ENCODE results near the gene INVS.
A peak's percentile ranks its signal among the peaks of the same experiment; 100 is the strongest.
"Not testable (repeated sequence)": the region's sequence is repeated elsewhere in the genome, so short reads cannot be mapped to it uniquely, and the experiment has no call there.

Gene INVS

GRCh38 chr9:100063185-100063584 is 35.9 kb upstream of the INVS start:
- no peak for FAIRE-seq
- DNase-seq (ENCODE audit: insufficient read length, low spot score): no peak
- no peak for TF ChIP-seq SPI1 (IDR thresholded peaks at IDR 0.05; ENCODE audit: low read depth, low read length)
- no peak for TF ChIP-seq POLR2A (IDR thresholded peaks at IDR 0.05; ENCODE audit: low read depth, low read length)
- no peak for TF ChIP-seq POLR2AphosphoS5 (IDR thresholded peaks at IDR 0.05; ENCODE audit: low read depth, low read length)
- no peak for TF ChIP-seq PAX5 (IDR thresholded peaks at IDR 0.05; ENCODE audit: insufficient read depth, low read length, severe bottlenecking)
- no peak for TF ChIP-seq POU2F2 (IDR thresholded peaks at IDR 0.05; ENCODE audit: low read depth, low read length)
- TF ChIP-seq TAF1 (IDR thresholded peaks at IDR 0.05; ENCODE audit: low read depth, low read length): no peak

DNA sequence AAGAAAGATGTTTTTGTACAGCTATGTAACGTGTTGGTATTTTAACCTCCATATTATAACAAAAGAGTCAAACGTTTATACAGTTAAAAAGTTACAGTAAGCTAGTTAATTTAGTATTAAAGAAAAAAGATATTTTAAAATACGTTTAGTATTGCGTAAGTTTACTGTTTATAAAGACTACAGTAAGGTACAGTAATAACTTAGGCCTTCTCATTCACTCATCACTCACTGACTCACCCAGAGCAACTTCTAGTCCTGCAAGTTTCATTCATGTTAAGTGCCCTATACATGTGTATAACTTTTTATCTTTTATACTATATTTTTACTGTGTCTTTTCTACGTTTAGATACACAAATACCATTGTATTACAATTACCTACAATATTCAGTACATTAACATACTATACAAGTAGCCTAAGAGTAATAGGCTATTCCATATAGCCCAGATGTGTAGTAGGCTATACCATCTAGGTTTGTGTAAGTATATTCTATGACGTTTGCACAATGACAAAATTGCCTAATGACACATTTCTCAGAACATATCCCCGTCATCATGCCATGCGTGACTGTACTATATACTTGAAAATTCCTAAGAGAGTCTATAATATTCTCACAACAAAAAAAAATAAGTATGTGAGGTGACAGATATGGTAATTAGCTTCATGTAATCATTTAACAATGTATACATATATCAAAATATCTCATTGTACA is 34.0 kb upstream of the INVS start:
- DNase-seq (ENCODE audit: insufficient read length, low spot score): no peak
- no peak for FAIRE-seq
- no peak for TF ChIP-seq TAF1 (IDR thresholded peaks at IDR 0.05; ENCODE audit: low read depth, low read length)

DNA sequence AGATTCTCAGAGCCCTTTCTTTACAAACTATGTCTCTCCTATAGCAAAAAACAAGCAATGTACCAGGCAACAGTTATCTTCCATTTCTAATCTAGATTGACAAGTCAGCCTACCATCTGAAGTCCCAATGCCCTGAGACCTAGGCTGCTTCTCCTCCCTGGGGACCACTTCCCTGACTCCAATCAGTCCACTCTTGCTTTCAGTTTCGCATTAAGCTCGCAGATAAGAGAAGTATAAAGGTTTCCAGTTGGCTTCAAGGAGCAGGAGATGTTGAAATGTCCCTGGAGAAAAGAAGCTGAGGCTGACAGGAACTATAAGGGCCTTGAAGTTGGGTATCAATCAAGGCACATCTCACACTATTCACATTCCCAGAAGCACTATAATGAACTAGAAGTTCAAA is 32.5 kb upstream of the INVS start:
- DNase-seq (ENCODE audit: insufficient read length, low spot score) (no peak), FAIRE-seq (peak; percentile 31)
- TF ChIP-seq POLR2AphosphoS5 (IDR thresholded peaks at IDR 0.05; ENCODE audit: low read depth, low read length): no peak
- TF ChIP-seq SPI1 (IDR thresholded peaks at IDR 0.05; ENCODE audit: low read depth, low read length): no peak
- TF ChIP-seq POLR2A (IDR thresholded peaks at IDR 0.05; ENCODE audit: low read depth, low read length): no peak
- no peak for TF ChIP-seq TAF1 (IDR thresholded peaks at IDR 0.05; ENCODE audit: low read depth, low read length)
- no peak for TF ChIP-seq PAX5 (IDR thresholded peaks at IDR 0.05; ENCODE audit: insufficient read depth, low read length, severe bottlenecking)
- TF ChIP-seq POU2F2 (IDR thresholded peaks at IDR 0.05; ENCODE audit: low read depth, low read length): no peak

DNA sequence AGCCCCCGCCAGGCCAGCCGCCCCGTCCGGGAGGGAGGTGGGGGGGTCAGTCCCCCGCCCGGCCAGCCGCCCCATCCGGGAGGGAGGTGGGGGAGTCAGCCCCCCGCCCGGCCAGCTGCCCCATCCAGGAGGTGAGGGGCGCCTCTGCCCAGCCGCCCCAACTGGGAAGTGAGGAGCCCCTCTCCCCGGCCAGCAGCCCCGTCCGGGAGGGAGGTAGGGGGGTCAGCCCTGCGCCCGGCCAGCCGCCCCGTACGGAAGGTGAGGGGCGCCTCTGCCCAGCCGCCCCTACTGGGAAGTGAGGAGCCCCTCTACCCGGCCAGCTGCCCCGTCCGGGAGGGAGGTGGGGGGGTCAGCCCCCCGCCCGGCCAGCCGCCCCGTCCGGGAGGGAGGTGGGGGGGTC is 31.1 kb upstream of the INVS start:
- not testable (repeated sequence) for FAIRE-seq; DNase-seq (ENCODE audit: insufficient read length, low spot score)

GRCh38 chr9:100069068-100069467 is 30.0 kb upstream of the INVS start:
- FAIRE-seq; DNase-seq (ENCODE audit: insufficient read length, low spot score): not testable (repeated sequence)

- DNase-seq (ENCODE audit: insufficient read length, low spot score) (no peak), FAIRE-seq (no peak)
- TF ChIP-seq SPI1 (IDR thresholded peaks at IDR 0.05; ENCODE audit: low read depth, low read length) (peak; percentile 16; the same call in 1 of the 2 replicates), POLR2AphosphoS5 (IDR thresholded peaks at IDR 0.05; ENCODE audit: low read depth, low read length) (no peak)
These were observed 28.7 kb upstream of the INVS start for GRCh38 chr9:100070104-100071041.

DNA sequence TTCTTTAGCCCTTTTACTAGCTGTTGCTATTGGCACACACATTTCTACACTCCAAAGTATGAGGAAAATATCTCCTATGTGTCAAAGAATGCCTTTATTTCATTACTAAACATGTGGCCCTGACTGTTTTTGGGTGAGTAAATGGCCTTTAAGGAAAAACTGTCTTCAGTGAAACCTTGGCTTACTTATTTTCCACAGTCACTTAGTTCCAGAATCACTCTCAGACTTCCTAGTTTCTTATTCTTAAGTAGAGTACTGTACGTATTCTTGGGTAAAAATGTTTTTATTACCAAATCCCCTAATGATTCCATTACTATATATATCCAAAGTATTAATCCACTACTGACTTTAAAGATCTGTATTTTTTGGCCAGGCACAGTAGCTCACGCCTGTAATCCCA is 27.8 kb upstream of the INVS start:
- DNase-seq (ENCODE audit: insufficient read length, low spot score): no peak
- TF ChIP-seq SPI1 (IDR thresholded peaks at IDR 0.05; ENCODE audit: low read depth, low read length): no peak
- TF ChIP-seq POLR2A (IDR thresholded peaks at IDR 0.05; ENCODE audit: low read depth, low read length): no peak
- TF ChIP-seq PAX5 (IDR thresholded peaks at IDR 0.05; ENCODE audit: insufficient read depth, low read length, severe bottlenecking): no peak
- no peak for TF ChIP-seq TAF1 (IDR thresholded peaks at IDR 0.05; ENCODE audit: low read depth, low read length)
- TF ChIP-seq POU2F2 (IDR thresholded peaks at IDR 0.05; ENCODE audit: low read depth, low read length): no peak
- TF ChIP-seq POLR2AphosphoS5 (IDR thresholded peaks at IDR 0.05; ENCODE audit: low read depth, low read length): no peak
- FAIRE-seq: no peak

GRCh38 chr9:100072805-100073204 is 26.2 kb upstream of the INVS start:
- TF ChIP-seq POU2F2 (IDR thresholded peaks at IDR 0.05; ENCODE audit: low read depth, low read length) (no peak), POLR2A (IDR thresholded peaks at IDR 0.05; ENCODE audit: low read depth, low read length) (no peak), PAX5 (IDR thresholded peaks at IDR 0.05; ENCODE audit: insufficient read depth, low read length, severe bottlenecking) (no peak), SPI1 (IDR thresholded peaks at IDR 0.05; ENCODE audit: low read depth, low read length) (no peak)
- no peak for DNase-seq (ENCODE audit: insufficient read length, low spot score)
- no peak for FAIRE-seq

DNA sequence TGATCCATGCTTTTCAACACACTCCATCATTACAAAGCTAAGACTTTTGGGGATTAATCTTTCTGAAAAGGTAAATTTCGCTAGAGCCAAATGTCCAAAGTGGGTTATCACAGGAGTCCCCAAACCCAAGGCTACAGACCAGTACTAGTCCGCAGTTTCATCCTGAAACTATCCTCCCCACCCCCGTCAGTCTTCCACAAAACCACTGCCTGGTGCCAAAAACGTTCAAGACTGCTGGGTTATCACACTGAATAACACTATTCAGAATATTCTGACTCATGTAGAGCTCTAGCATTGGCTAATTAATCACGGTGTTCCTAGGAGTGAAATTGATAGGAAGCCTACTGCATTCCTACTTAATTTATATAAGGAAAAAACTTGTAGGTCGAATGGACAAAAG is 24.9 kb upstream of the INVS start:
- TF ChIP-seq SPI1 (IDR thresholded peaks at IDR 0.05; ENCODE audit: low read depth, low read length): no peak
- TF ChIP-seq POLR2A (IDR thresholded peaks at IDR 0.05; ENCODE audit: low read depth, low read length): no peak
- TF ChIP-seq POU2F2 (IDR thresholded peaks at IDR 0.05; ENCODE audit: low read depth, low read length): no peak
- no peak for TF ChIP-seq PAX5 (IDR thresholded peaks at IDR 0.05; ENCODE audit: insufficient read depth, low read length, severe bottlenecking)
- no peak for TF ChIP-seq POLR2AphosphoS5 (IDR thresholded peaks at IDR 0.05; ENCODE audit: low read depth, low read length)
- TF ChIP-seq TAF1 (IDR thresholded peaks at IDR 0.05; ENCODE audit: low read depth, low read length): no peak

GRCh38 chr9:100074989-100075388 is 24.1 kb upstream of the INVS start:
- no peak for TF ChIP-seq SPI1 (IDR thresholded peaks at IDR 0.05; ENCODE audit: low read depth, low read length)
- TF ChIP-seq POLR2A (IDR thresholded peaks at IDR 0.05; ENCODE audit: low read depth, low read length): no peak
- TF ChIP-seq TAF1 (IDR thresholded peaks at IDR 0.05; ENCODE audit: low read depth, low read length): no peak
- no peak for TF ChIP-seq PAX5 (IDR thresholded peaks at IDR 0.05; ENCODE audit: insufficient read depth, low read length, severe bottlenecking)
- no peak for TF ChIP-seq POLR2AphosphoS5 (IDR thresholded peaks at IDR 0.05; ENCODE audit: low read depth, low read length)
- TF ChIP-seq POU2F2 (IDR thresholded peaks at IDR 0.05; ENCODE audit: low read depth, low read length): no peak
- FAIRE-seq (no peak), DNase-seq (ENCODE audit: insufficient read length, low spot score) (no peak)

More for the DNA sequence above, 24.9 kb upstream of the INVS start:
- DNase-seq (ENCODE audit: insufficient read length, low spot score) (no peak), FAIRE-seq (no peak)

- DNase-seq (ENCODE audit: insufficient read length, low spot score); FAIRE-seq: not testable (repeated sequence)
These were observed 22.8 kb upstream of the INVS start for GRCh38 chr9:100076256-100076655.

All from GM12891 (cell line).